H1 (cell line): Measurements from ENCODE around the gene CADPS. TPM values are rescaled to one million over a fixed set of nuclear protein-coding genes. Genes with fewer than 3 reads are reported as not detected.

Experiments used
- CTCF ChIA-PET: fragments of 300-600 bp; sonication (Branson Sonifier 250); formaldehyde crosslinking; loops from one replicate; lab custom pipeline; 2021; ENCODE audit not compliant: partially characterized antibody; lab: Charles Lee
- POLR2A ChIA-PET: fragments of 300-600 bp; sonication (Branson Sonifier 250); formaldehyde crosslinking; loops from one replicate; lab custom pipeline; 2021; ENCODE audit warnings: inconsistent platforms; ENCODE audit not compliant: partially characterized antibody; lab: Charles Lee
- DNase-seq, 2 experiments: peaks; one replicate each; pipeline versions ENCODE4 v3.0.0 to v3.0.0-alpha.2; 2010 to 2022; ENCODE audit warnings: low spot score in 2 of 2, low read depth in 1 of 2, mixed read lengths in 1 of 2
- FAIRE-seq: peaks from 2 replicates; lab custom pipeline; 2011; peaks lifted over from hg19 to GRCh38; lab: Jason Lieb, UNC
- H2AFZ ChIP-seq: 2 replicates; pipeline ENCODE4 v1.8.1; 2012; ENCODE audit warnings: low read length, inconsistent platforms
- H2AK5ac ChIP-seq: 2 replicates; pipeline ENCODE4 v1.6.1; 2013; ENCODE audit warnings: low read depth, low read length
- H2BK120ac ChIP-seq: replicated peaks from 2 replicates; pipeline ENCODE3; 2013; ENCODE audit warnings: low read depth, low read length, inconsistent platforms
- H2BK12ac ChIP-seq: 2 replicates; pipeline ENCODE4 v1.6.1; 2013; ENCODE audit warnings: low read depth, low read length
- H2BK15ac ChIP-seq: 2 replicates; pipeline ENCODE4 v1.6.1; 2013; ENCODE audit warnings: low read length
- H2BK20ac ChIP-seq: 2 replicates; pipeline ENCODE4 v1.6.1; 2013; ENCODE audit warnings: low read length
- H2BK5ac ChIP-seq: 2 replicates; pipeline ENCODE4 v1.6.1; 2013; ENCODE audit warnings: low read depth, low read length
- H3K14ac ChIP-seq: 2 replicates; pipeline ENCODE4 v1.6.1; 2013; ENCODE audit warnings: inconsistent platforms; ENCODE audit not compliant: insufficient read length
- H3K18ac ChIP-seq: 2 replicates; pipeline ENCODE4 v1.6.1; 2013; ENCODE audit warnings: low read length; ENCODE audit errors: extremely low read depth
- H3K23ac ChIP-seq: 2 replicates; pipeline ENCODE4 v1.6.1; 2013; ENCODE audit warnings: inconsistent platforms; ENCODE audit not compliant: insufficient read length
- H3K23me2 ChIP-seq: 2 replicates; pipeline ENCODE4 v1.6.1; 2013; ENCODE audit warnings: low read depth, low read length
- H3K27ac ChIP-seq: 2 replicates; pipeline ENCODE4 v1.6.1; 2011; ENCODE audit warnings: low read depth, low read length, inconsistent platforms
- H3K27me3 ChIP-seq, 4 experiments: replicated peaks in 1 of 4; 1 replicate in 1 of 4; 2 replicates in 3 of 4; pipeline versions ENCODE4 v1.6.1 to v1.8.1; 2011 to 2013; ENCODE audit warnings: low read length in 3 of 4, mild to moderate bottlenecking in 3 of 4, inconsistent platforms in 2 of 4, mixed read lengths in 2 of 4, moderate library complexity in 1 of 4; ENCODE audit not compliant: control insufficient read depth in 3 of 4, insufficient read depth in 3 of 4; ENCODE audit errors: extremely low read depth in 1 of 4
- H3K36me3 ChIP-seq, 4 experiments: 2 replicates each; pipeline versions ENCODE4 v1.6.1 to v1.8.1; 2011 to 2013; ENCODE audit warnings: mild to moderate bottlenecking in 4 of 4, low read length in 3 of 4, moderate library complexity in 2 of 4, control low read depth in 1 of 4, inconsistent platforms in 1 of 4; ENCODE audit not compliant: insufficient read depth in 4 of 4, control insufficient read depth in 2 of 4
- H3K4ac ChIP-seq: replicated peaks from 2 replicates; pipeline ENCODE3; 2013; ENCODE audit warnings: low read length, low read depth, mixed read lengths, inconsistent platforms; ENCODE audit not compliant: insufficient read length
- H3K4me1 ChIP-seq, 4 experiments: replicated peaks in 1 of 4; 1 replicate in 1 of 4; 2 replicates in 3 of 4; pipeline versions ENCODE4 v1.6.1 to v1.8.1; 2011 to 2013; ENCODE audit warnings: low read length in 3 of 4, inconsistent platforms in 2 of 4, mixed read lengths in 1 of 4; ENCODE audit not compliant: insufficient read depth in 4 of 4, control insufficient read depth in 3 of 4
- H3K4me2 ChIP-seq, 2 experiments: 2 replicates each; pipeline versions ENCODE4 v1.6.1 to v1.8.1; 2011 to 2013; ENCODE audit warnings: low read depth in 2 of 2, low read length in 2 of 2, control low read depth in 1 of 2, inconsistent platforms in 1 of 2, mild to moderate bottlenecking in 1 of 2; ENCODE audit not compliant: insufficient read depth in 1 of 2
- H3K4me3 ChIP-seq, 4 experiments: fragments of 200-600, 300-600 bp in 1 of 4; sonication (generic), shearing (Covaris generic), sonication (Bioruptor Twin) in 1 of 4; 2 replicates each; pipeline versions ENCODE4 v1.5.1 to v1.8.1; 2011 to 2016; ENCODE audit warnings: low read length in 4 of 4, low read depth in 3 of 4, control low read depth in 2 of 4, inconsistent platforms in 2 of 4, mild to moderate bottlenecking in 2 of 4, mixed read lengths in 1 of 4, moderate library complexity in 1 of 4; ENCODE audit not compliant: insufficient read depth in 2 of 4; ENCODE audit errors: extremely low read depth in 1 of 4
- H3K56ac ChIP-seq: replicated peaks from 2 replicates; pipeline ENCODE3; 2013; ENCODE audit warnings: low read depth, mild to moderate bottlenecking, mixed read lengths, low read length, inconsistent platforms; ENCODE audit not compliant: insufficient read length
- H3K79me1 ChIP-seq: 2 replicates; pipeline ENCODE4 v1.6.1; 2013; ENCODE audit warnings: low read depth, low read length, control low read depth
- H3K79me2 ChIP-seq, 2 experiments: 2 replicates each; pipeline versions ENCODE4 v1.6.1 to v1.8.1; 2012 to 2013; ENCODE audit warnings: low read length in 2 of 2, mild to moderate bottlenecking in 2 of 2, inconsistent platforms in 1 of 2; ENCODE audit not compliant: insufficient read depth in 2 of 2, control insufficient read depth in 1 of 2
- H3K9ac ChIP-seq, 4 experiments: replicated peaks in 1 of 4; 1 replicate in 1 of 4; 2 replicates in 3 of 4; pipeline versions ENCODE4 v1.6.1 to v1.8.1; 2011 to 2013; ENCODE audit warnings: low read depth in 3 of 4, low read length in 3 of 4, control low read depth in 2 of 4, mild to moderate bottlenecking in 2 of 4, moderate library complexity in 2 of 4, inconsistent platforms in 1 of 4; ENCODE audit errors: extremely low read depth in 1 of 4
- H3K9me3 ChIP-seq, 2 experiments: 2 replicates each; pipeline versions ENCODE4 v1.6.1 to v1.8.1; 2012 to 2013; ENCODE audit warnings: mild to moderate bottlenecking in 2 of 2, moderate library complexity in 2 of 2, control low read depth in 1 of 2, inconsistent platforms in 1 of 2, low read depth in 1 of 2, low read length in 1 of 2, mixed read lengths in 1 of 2; ENCODE audit not compliant: insufficient read depth in 2 of 2
- H4K20me1 ChIP-seq, 2 experiments: replicated peaks in 1 of 2; 2 replicates each; pipeline versions ENCODE3 to v1.8.1; 2011 to 2013; ENCODE audit warnings: inconsistent platforms in 2 of 2, low read length in 2 of 2, mild to moderate bottlenecking in 1 of 2; ENCODE audit not compliant: insufficient read depth in 2 of 2, control insufficient read depth in 1 of 2
- H4K5ac ChIP-seq: 2 replicates; pipeline ENCODE4 v1.6.1; 2013; ENCODE audit warnings: low read length, low read depth, mixed read lengths, inconsistent platforms; ENCODE audit not compliant: insufficient read length
- H4K8ac ChIP-seq: 2 replicates; pipeline ENCODE4 v1.8.0; 2013; ENCODE audit warnings: mild to moderate bottlenecking, moderate library complexity, low read length, inconsistent platforms; ENCODE audit not compliant: insufficient read depth; ENCODE audit errors: extremely low read depth
- H4K91ac ChIP-seq: replicated peaks from 2 replicates; pipeline ENCODE3; 2013; ENCODE audit warnings: low read length, mixed read lengths, inconsistent platforms; ENCODE audit not compliant: insufficient read length
- ASH2L ChIP-seq: fragments of 200-600, 300-600 bp; sonication (generic); IDR thresholded peaks from one replicate; pipeline ENCODE4 v1.7.1; 2017; ENCODE audit warnings: low read length
- BACH1 ChIP-seq: IDR thresholded peaks from 2 replicates; pipeline ENCODE4 v1.6.1; 2012; ENCODE audit warnings: low read length, improper control_type of control experiment
- EGR1 ChIP-seq: IDR thresholded peaks from 2 replicates; pipeline ENCODE4 v1.6.1; 2011; ENCODE audit warnings: low read depth, low read length, borderline replicate concordance
- HDAC2 ChIP-seq, 2 experiments: fragments of 300-600 bp in 1 of 2; sonication (generic) in 1 of 2; IDR thresholded peaks; 2 replicates each; pipeline ENCODE4 v1.6.1; 2011 to 2012; ENCODE audit warnings: low read depth in 2 of 2, low read length in 2 of 2, mild to moderate bottlenecking in 2 of 2, moderate library complexity in 2 of 2, borderline replicate concordance in 1 of 2, inconsistent platforms in 1 of 2
- HDAC6 ChIP-seq: IDR thresholded peaks from one replicate; pipeline ENCODE4 v1.7.1; 2012; ENCODE audit warnings: low read depth, mild to moderate bottlenecking, inconsistent platforms, low read length, moderate library complexity
- POLR2A ChIP-seq, 2 experiments: IDR thresholded peaks; 1 replicate in 1 of 2; 2 replicates in 1 of 2; pipeline ENCODE4 v1.6.1; 2011; ENCODE audit warnings: low read depth in 2 of 2, low read length in 2 of 2, mild to moderate bottlenecking in 2 of 2; ENCODE audit errors: control extremely low read depth in 1 of 2
- RAD21 ChIP-seq, 2 experiments: IDR thresholded peaks in 1 of 2; conservative IDR thresholded peaks in 1 of 2; 2 replicates each; pipeline ENCODE4 v1.6.1; 2011; ENCODE audit warnings: low read depth in 2 of 2, low read length in 2 of 2, improper control_type of control experiment in 1 of 2, inconsistent platforms in 1 of 2, mild to moderate bottlenecking in 1 of 2, moderate library complexity in 1 of 2
- RBBP5 ChIP-seq: IDR thresholded peaks from 2 replicates; pipeline ENCODE4 v1.7.1; 2012; ENCODE audit warnings: low read depth, mild to moderate bottlenecking, inconsistent platforms, low read length, moderate library complexity, borderline replicate concordance
- SAP30 ChIP-seq: fragments of 300-600 bp; sonication (generic); IDR thresholded peaks from 2 replicates; pipeline ENCODE4 v1.7.1; 2012; ENCODE audit warnings: low read length, moderate library complexity, mild to moderate bottlenecking, inconsistent platforms; ENCODE audit not compliant: insufficient read depth, insufficient replicate concordance
- SIN3A ChIP-seq, 2 experiments: IDR thresholded peaks in 1 of 2; conservative IDR thresholded peaks in 1 of 2; 2 replicates each; pipeline ENCODE4 v1.6.1; 2011 to 2012; ENCODE audit warnings: low read length in 2 of 2, improper control_type of control experiment in 1 of 2, low read depth in 1 of 2, mild to moderate bottlenecking in 1 of 2
- SP2 ChIP-seq: IDR thresholded peaks from 2 replicates; pipeline ENCODE4 v1.6.1; 2012; ENCODE audit warnings: mild to moderate bottlenecking, low read length, inconsistent platforms
- SP4 ChIP-seq: IDR thresholded peaks from 2 replicates; pipeline ENCODE4 v1.6.1; 2012; ENCODE audit warnings: low read length, inconsistent platforms
- TEAD4 ChIP-seq: IDR thresholded peaks from 2 replicates; pipeline ENCODE4 v1.6.1; 2012; ENCODE audit warnings: low read depth, low read length, inconsistent platforms, mixed read lengths
- ZNF274 ChIP-seq: IDR thresholded peaks from 2 replicates; pipeline ENCODE4 v1.7.0; 2012; ENCODE audit warnings: low read length, borderline replicate concordance; ENCODE audit errors: extremely low read depth
- WGBS, 2 experiments: shearing (Covaris generic) in 1 of 2; methylation state at CpG; one replicate each; pipeline versions ENCODE4 v1.1.6 to v1.1.7; 2013 to 2015; ENCODE audit warnings: low lambda C conversion rate in 2 of 2, mixed read lengths in 2 of 2, inconsistent platforms in 1 of 2, low coverage in 1 of 2, missing lambda C conversion rate in 1 of 2; ENCODE audit not compliant: insufficient replicate concordance in 2 of 2, insufficient coverage in 1 of 2, insufficient read length in 1 of 2; ENCODE audit errors: extremely low coverage in 1 of 2, missing lambda C conversion rate in 1 of 2; 5-methylcytosine and 5-hydroxymethylcytosine counted together
- polyA plus RNA-seq, 7 experiments: library from polyadenylated mRNA; depleted of rRNA in 3 of 7; stranded (reverse) in 5 of 7; unstranded in 2 of 7; fragments of >200 nt in 5 of 7; fragments of 200-250 nt in 2 of 7; gene quantifications; 1 replicate in 5 of 7; 2 replicates in 1 of 7; 4 replicates in 1 of 7; pipeline versions ENCODE4 v1.2.1 to v1.2.3, GENCODE V29; 2011 to 2013; ENCODE audit warnings: missing spikeins in 2 of 7, mixed read lengths in 2 of 7
- total RNA-seq: library from RNA; stranded (reverse); fragmentation: NEBNext Ultra II Directional; extraction: Animal tissue kit (Norgen Biotek cat#: 25700); gene quantifications from 2 replicates; pipeline ENCODE4 v1.2.1, GENCODE V29; 2021

The CADPS gene
- total and polyA plus RNA-seq, 2 of the 8 experiments (the other 6 are each of a cell fraction or from before 2014, with no cell fraction given): 7.1 to 10.2 TPM

DNA sequence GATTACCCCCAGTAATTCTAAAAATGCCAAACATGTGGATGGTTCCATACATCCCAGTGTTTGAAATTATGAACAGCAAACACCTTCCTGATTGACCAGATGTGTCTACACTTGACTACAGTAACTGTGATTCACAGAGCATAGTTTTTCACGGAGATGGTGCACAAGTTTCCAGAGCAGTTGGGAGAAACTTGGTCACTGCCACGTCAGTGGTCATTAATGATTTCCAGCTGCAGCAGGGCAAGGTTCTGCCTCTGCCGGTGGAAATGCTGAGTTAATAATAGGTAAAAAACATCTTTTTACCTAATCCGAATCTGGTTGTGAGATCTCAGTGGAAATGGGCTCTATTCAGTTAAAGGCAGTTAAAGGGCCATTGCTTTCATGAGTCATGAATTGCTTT is 347.7 kb downstream of the CADPS start:
- H3K18ac ChIP-seq: no peak overlapping the region
- CTCF ChIA-PET: no interaction called here

More for the DNA sequence above, 347.7 kb downstream of the CADPS start:
- H4K91ac ChIP-seq: no peak overlapping the region
- TF ChIP-seq HDAC6: no peak
- TF ChIP-seq SP4: no peak
- no peak for TF ChIP-seq SAP30
- no peak for TF ChIP-seq RAD21 (IDR thresholded peaks at IDR 0.05 in 1 of 2, conservative IDR thresholded peaks at IDR 0.05 in 1 of 2; ENCODE audit: low read depth in 2 of 2, low read length in 2 of 2)
- no peak for TF ChIP-seq ZNF274
- no peak for TF ChIP-seq ASH2L
- no peak for TF ChIP-seq SIN3A (conservative IDR thresholded peaks at IDR 0.05 in 1 of 2, IDR thresholded peaks at IDR 0.05 in 1 of 2; ENCODE audit: low read depth in 1 of 2, low read length in 2 of 2)
- TF ChIP-seq POLR2A (IDR thresholded peaks at IDR 0.05; ENCODE audit: control extremely low read depth in 1 of 2, low read depth in 2 of 2, low read length in 2 of 2): no peak
- TF ChIP-seq EGR1: no peak
- TF ChIP-seq TEAD4: no peak
- TF ChIP-seq BACH1: no peak
- no peak for TF ChIP-seq SP2
- no peak for TF ChIP-seq HDAC2 (IDR thresholded peaks at IDR 0.05; ENCODE audit: borderline replicate concordance in 1 of 2, low read depth in 2 of 2, low read length in 2 of 2)
- TF ChIP-seq RBBP5: no peak
- no peak overlapping the region for H3K4ac ChIP-seq
- no peak overlapping the region for H4K8ac ChIP-seq
- no peak overlapping the region for H2AFZ ChIP-seq
- H4K20me1 ChIP-seq: no peaks in the 10 kb centered on the region
- no peak overlapping the region for H3K4me3 ChIP-seq
- no peaks in the 10 kb centered on the region for H3K36me3 ChIP-seq
- no peak overlapping the region for H3K23ac ChIP-seq
- no peak overlapping the region for H3K27ac ChIP-seq
- H3K79me1 ChIP-seq: no peaks in the 10 kb centered on the region
- WGBS, 2 experiments: 94% methylated on average over 4 of the region's 4 CpGs; no CpG with 5 or more reads in 1 of the 2 experiments
- no peak overlapping the region for H3K14ac ChIP-seq
- no peak overlapping the region for H2BK5ac ChIP-seq
- H3K4me2 ChIP-seq: no peak overlapping the region
- POLR2A ChIA-PET: interaction anchor here (0.7 kb wide), 1 partner anchor 10 kb away, joined by 3 read pairs; no protein-coding TSS in a partner anchor
- no peaks in the 10 kb centered on the region for H3K79me2 ChIP-seq
- no peak overlapping the region for H4K5ac ChIP-seq
- H2BK12ac ChIP-seq: no peak overlapping the region
- H3K9ac ChIP-seq: no peak overlapping the region
- no peak overlapping the region for H2BK15ac ChIP-seq
- DNase-seq: no peak
- H2BK120ac ChIP-seq: no peak overlapping the region
- H3K56ac ChIP-seq: no peak overlapping the region
- H3K23me2 ChIP-seq: no peaks in the 10 kb centered on the region
- H3K27me3 ChIP-seq: no peaks in the 10 kb centered on the region
- no peaks in the 10 kb centered on the region for H3K9me3 ChIP-seq
- no peak for FAIRE-seq
- H3K4me1 ChIP-seq: no peaks in the 10 kb centered on the region
- H2BK20ac ChIP-seq: no peak overlapping the region
- H2AK5ac ChIP-seq: no peak overlapping the region
